WTC11 (cell line): ENCODE results near the gene PLCH2. TPM values are rescaled to one million over a fixed set of nuclear protein-coding genes. Genes with fewer than 3 reads are reported as not detected.

Source experiments
- ATAC-seq: fragments of 200-7000 bp; cut with Tn5 transposase; 2 replicates; pipeline ENCODE4 v1.10.0; 2021; ENCODE audit warnings: mild to moderate bottlenecking, moderate library complexity
- CTCF ChIA-PET: fragments of 300-600 bp; sonication (Branson Sonifier 250); formaldehyde crosslinking; loops from one replicate; lab custom pipeline; 2021; ENCODE audit warnings: antibody characterized with exemption; lab: Charles Lee
- POLR2A ChIA-PET: fragments of 350-600 bp; sonication (Branson Sonifier 250); formaldehyde crosslinking; loops from one replicate; lab custom pipeline; 2021; ENCODE audit warnings: antibody characterized with exemption; lab: Charles Lee
- DNase-seq: peaks from one replicate; pipeline ENCODE4 v3.0.0; 2021; ENCODE audit warnings: low spot score
- H3K27ac Mint-ChIP-seq: 2 replicates; pipeline ENCODE4 v1.8.0; 2021; ENCODE audit warnings: mixed read lengths
- H3K27me3 Mint-ChIP-seq: 2 replicates; pipeline ENCODE4 v1.8.0; 2021; ENCODE audit warnings: low read depth, mild to moderate bottlenecking, moderate library complexity, mixed read lengths
- H3K36me3 Mint-ChIP-seq: 2 replicates; pipeline ENCODE4 v1.8.0; 2021; ENCODE audit warnings: mixed read lengths
- H3K4me1 Mint-ChIP-seq: 2 replicates; pipeline ENCODE4 v1.8.0; 2022; ENCODE audit warnings: mixed read lengths
- H3K4me3 Mint-ChIP-seq: 2 replicates; pipeline ENCODE4 v1.8.0; 2021; ENCODE audit warnings: mild to moderate bottlenecking, moderate library complexity, mixed read lengths
- H3K9me3 Mint-ChIP-seq: 2 replicates; pipeline ENCODE4 v1.8.0; 2021; ENCODE audit warnings: mixed read lengths
- ATF1 ChIP-seq: sonication (generic); formaldehyde crosslinking; IDR thresholded peaks from 2 replicates; pipeline ENCODE4 v1.8.1; 2023; ENCODE audit warnings: mild to moderate bottlenecking, moderate library complexity, missing genetic modification reagents
- CREM ChIP-seq: sonication (generic); formaldehyde crosslinking; IDR thresholded peaks from 2 replicates; pipeline ENCODE4 v1.8.1; 2022; ENCODE audit warnings: mild to moderate bottlenecking, missing genetic modification reagents, moderate library complexity
- E2F1 ChIP-seq: sonication (generic); formaldehyde crosslinking; IDR thresholded peaks from 2 replicates; pipeline ENCODE4 v1.8.0; 2022; ENCODE audit warnings: mild to moderate bottlenecking, missing genetic modification reagents
- FOXJ3 ChIP-seq: sonication (generic); formaldehyde crosslinking; IDR thresholded peaks from 2 replicates; pipeline ENCODE4 v1.9.0; 2021; ENCODE audit warnings: missing genetic modification reagents, mild to moderate bottlenecking, borderline replicate concordance
- FOXP1 ChIP-seq: sonication (generic); formaldehyde crosslinking; IDR thresholded peaks from 2 replicates; pipeline ENCODE4 v1.8.0; 2022; ENCODE audit warnings: missing genetic modification reagents, mild to moderate bottlenecking, moderate library complexity, borderline replicate concordance
- GRHL2 ChIP-seq: fragments of 250-450 bp; sonication (Bioruptor Pico); IDR thresholded peaks from 2 replicates; pipeline ENCODE4 v1.8.0; 2022; ENCODE audit warnings: mild to moderate bottlenecking, moderate library complexity; ENCODE audit not compliant: insufficient replicate concordance, severe bottlenecking
- MXD4 ChIP-seq: fragments of 250-450 bp; sonication (Bioruptor Pico); IDR thresholded peaks from 2 replicates; pipeline ENCODE4 v1.8.0; 2021; ENCODE audit warnings: mild to moderate bottlenecking, moderate library complexity, borderline replicate concordance
- NFATC4 ChIP-seq: fragments of 250-450 bp; sonication (Bioruptor Pico); IDR thresholded peaks from 2 replicates; pipeline ENCODE4 v1.9.0; 2021; ENCODE audit warnings: mild to moderate bottlenecking
- NFE2L1 ChIP-seq: sonication (generic); formaldehyde crosslinking; IDR thresholded peaks from 2 replicates; pipeline ENCODE4 v1.8.1; 2023; ENCODE audit warnings: missing genetic modification reagents
- NR3C1 ChIP-seq: sonication (generic); formaldehyde crosslinking; conservative IDR thresholded peaks from 2 replicates; pipeline ENCODE4 v1.8.1; 2023; ENCODE audit warnings: low read depth, mild to moderate bottlenecking, missing genetic modification reagents
- PRRX2 ChIP-seq: fragments of 250-450 bp; sonication (Bioruptor Pico); IDR thresholded peaks from 2 replicates; pipeline ENCODE4 v1.8.0; 2021; ENCODE audit warnings: mild to moderate bottlenecking
- RELA ChIP-seq: sonication (generic); formaldehyde crosslinking; IDR thresholded peaks from 2 replicates; pipeline ENCODE4 v1.8.1; 2022; ENCODE audit warnings: missing genetic modification reagents, mild to moderate bottlenecking, borderline replicate concordance
- RORB ChIP-seq: fragments of 250-450 bp; sonication (Bioruptor Pico); IDR thresholded peaks from 2 replicates; pipeline ENCODE4 v1.9.0; 2021; ENCODE audit warnings: mild to moderate bottlenecking
- ZNF232 ChIP-seq: sonication (generic); formaldehyde crosslinking; IDR thresholded peaks from 2 replicates; pipeline ENCODE4 v1.8.0; 2022; ENCODE audit warnings: mild to moderate bottlenecking, missing genetic modification reagents
- ZNF281 ChIP-seq: sonication (generic); formaldehyde crosslinking; IDR thresholded peaks from 2 replicates; pipeline ENCODE4 v1.8.0; 2023; ENCODE audit warnings: mild to moderate bottlenecking, missing genetic modification reagents
- ZNF317 ChIP-seq: sonication (generic); formaldehyde crosslinking; IDR thresholded peaks from 2 replicates; pipeline ENCODE4 v1.8.1; 2023; ENCODE audit warnings: low read depth, mild to moderate bottlenecking, moderate library complexity, missing genetic modification reagents, borderline replicate concordance
- ZNF423 ChIP-seq: fragments of 250-450 bp; sonication (Bioruptor Pico); IDR thresholded peaks from 2 replicates; pipeline ENCODE4 v2.1.2; 2022; ENCODE audit warnings: mild to moderate bottlenecking, moderate library complexity
- ZSCAN18 ChIP-seq: fragments of 250-450 bp; sonication (Bioruptor Pico); IDR thresholded peaks from 2 replicates; pipeline ENCODE4 v2.1.2; 2022; ENCODE audit warnings: mild to moderate bottlenecking, moderate library complexity
- total RNA-seq: library from RNA; stranded (reverse); gene quantifications from 3 replicates; pipeline ENCODE4 v1.2.3, GENCODE V29; 2021
- TF ChIP-seq, protein P1 (sequence below): sonication (generic); formaldehyde crosslinking; IDR thresholded peaks from 2 replicates; pipeline ENCODE4 v1.8.1; 2023; ENCODE audit warnings: mild to moderate bottlenecking, missing genetic modification reagents
- TF ChIP-seq, protein P2 (sequence below): fragments of 250-450 bp; sonication (Bioruptor Pico); IDR thresholded peaks from 2 replicates; pipeline ENCODE4 v1.8.0; 2021; ENCODE audit warnings: mild to moderate bottlenecking
- TF ChIP-seq, protein P3 (sequence below): sonication (generic); formaldehyde crosslinking; IDR thresholded peaks from 2 replicates; pipeline ENCODE4 v1.8.1; 2022; ENCODE audit warnings: low read depth, mild to moderate bottlenecking, moderate library complexity, missing genetic modification reagents, borderline replicate concordance

Gene PLCH2
- total RNA-seq, 1 experiment from 2014 or later: 0.17 TPM

DNA sequence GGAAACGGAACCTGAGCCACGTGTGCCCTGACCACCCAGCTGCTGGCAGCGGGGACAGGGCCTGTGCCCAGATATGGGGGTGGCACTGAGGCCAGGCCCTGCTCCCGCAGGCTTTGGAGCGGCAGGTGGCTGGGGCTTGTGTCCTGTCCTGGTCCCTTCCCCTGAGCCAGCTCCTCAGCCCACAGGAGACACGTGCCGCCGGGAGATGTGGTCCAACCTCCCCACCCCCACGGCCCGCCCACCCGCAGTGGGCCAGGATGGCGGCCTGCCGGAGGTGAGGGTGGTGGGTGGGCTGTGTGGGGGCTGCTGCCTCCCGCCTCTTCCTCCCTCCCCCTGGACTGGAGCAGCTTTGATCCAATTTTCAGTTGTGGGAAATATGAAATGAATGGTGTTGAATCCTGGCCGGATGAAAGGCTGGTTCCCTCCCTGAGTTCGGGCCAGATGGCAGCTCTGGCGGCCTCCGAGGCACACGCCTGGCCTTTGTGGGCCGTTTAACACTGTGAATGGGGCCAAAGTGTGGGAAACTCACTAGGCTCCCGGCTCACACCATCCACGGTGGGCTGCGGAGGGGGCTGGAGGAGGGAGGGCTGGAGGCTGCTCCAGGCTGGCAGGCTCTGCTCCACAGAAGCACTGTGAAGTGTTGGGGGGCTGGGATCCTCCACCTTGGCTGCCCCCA, 56.5 kb downstream of the PLCH2 start:
- DNase-seq (no peak), ATAC-seq (no peak)
- TF ChIP-seq E2F1 (CRISPR knock-in tag): no peak
- TF ChIP-seq FOXJ3: no peak
- TF ChIP-seq, protein P1, sequence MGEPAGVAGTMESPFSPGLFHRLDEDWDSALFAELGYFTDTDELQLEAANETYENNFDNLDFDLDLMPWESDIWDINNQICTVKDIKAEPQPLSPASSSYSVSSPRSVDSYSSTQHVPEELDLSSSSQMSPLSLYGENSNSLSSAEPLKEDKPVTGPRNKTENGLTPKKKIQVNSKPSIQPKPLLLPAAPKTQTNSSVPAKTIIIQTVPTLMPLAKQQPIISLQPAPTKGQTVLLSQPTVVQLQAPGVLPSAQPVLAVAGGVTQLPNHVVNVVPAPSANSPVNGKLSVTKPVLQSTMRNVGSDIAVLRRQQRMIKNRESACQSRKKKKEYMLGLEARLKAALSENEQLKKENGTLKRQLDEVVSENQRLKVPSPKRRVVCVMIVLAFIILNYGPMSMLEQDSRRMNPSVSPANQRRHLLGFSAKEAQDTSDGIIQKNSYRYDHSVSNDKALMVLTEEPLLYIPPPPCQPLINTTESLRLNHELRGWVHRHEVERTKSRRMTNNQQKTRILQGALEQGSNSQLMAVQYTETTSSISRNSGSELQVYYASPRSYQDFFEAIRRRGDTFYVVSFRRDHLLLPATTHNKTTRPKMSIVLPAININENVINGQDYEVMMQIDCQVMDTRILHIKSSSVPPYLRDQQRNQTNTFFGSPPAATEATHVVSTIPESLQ: no peak
- TF ChIP-seq NFATC4 (CRISPR knock-in tag): no peak
- Mint-ChIP-seq H3K4me1 (peaks cover 14% of the 10 kb centered on the region), H3K27ac (no peak overlapping the region), H3K36me3 (no peaks in the 10 kb centered on the region), H3K9me3 (no peaks in the 10 kb centered on the region), H3K27me3 (peaks cover 78% of the 10 kb centered on the region), H3K4me3 (no peak overlapping the region)
- CTCF ChIA-PET: interaction anchor here (1.5 kb wide), 1 partner anchor 29 kb away, joined by 6 read pairs; no protein-coding TSS in a partner anchor
- POLR2A ChIA-PET: no interaction called here

DNA sequence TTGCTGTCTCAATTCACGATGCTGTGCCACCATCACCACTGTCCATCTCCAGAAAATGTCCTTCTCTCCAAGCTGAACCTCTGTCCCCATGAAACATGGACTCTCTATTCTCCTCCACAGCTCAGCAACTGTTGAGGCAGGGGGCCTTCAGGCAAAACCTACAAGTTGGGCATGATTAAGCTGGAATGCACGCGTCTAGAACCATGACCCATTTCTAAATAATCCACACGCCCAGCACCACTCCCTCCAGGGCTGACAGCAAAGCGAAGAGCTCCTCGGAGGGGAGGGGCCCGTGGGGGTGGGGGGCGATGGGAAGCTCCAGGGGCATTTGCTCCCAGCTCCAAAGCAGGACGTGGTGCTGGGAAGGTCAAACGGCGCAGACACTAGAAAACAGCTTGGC, 57.3 kb downstream of the PLCH2 start:
- Mint-ChIP-seq H3K4me3 (no peak overlapping the region), H3K36me3 (no peaks in the 10 kb centered on the region), H3K9me3 (no peaks in the 10 kb centered on the region), H3K27me3 (peaks cover 72% of the 10 kb centered on the region), H3K27ac (no peak overlapping the region), H3K4me1 (peaks cover 14% of the 10 kb centered on the region)
- ATAC-seq (no peak), DNase-seq (no peak)
- CTCF ChIA-PET: interaction anchor here (0.8 to 1.5 kb wide), 4 partner anchors 14 to 89 kb away, joined by 3 to 6 read pairs (median 3); no protein-coding TSS in a partner anchor
- POLR2A ChIA-PET: no interaction called here
- TF ChIP-seq RORB (CRISPR knock-in tag) (no peak), ZNF281 (no peak), NFE2L1 (CRISPR knock-in tag) (no peak)
- TF ChIP-seq, protein P2, sequence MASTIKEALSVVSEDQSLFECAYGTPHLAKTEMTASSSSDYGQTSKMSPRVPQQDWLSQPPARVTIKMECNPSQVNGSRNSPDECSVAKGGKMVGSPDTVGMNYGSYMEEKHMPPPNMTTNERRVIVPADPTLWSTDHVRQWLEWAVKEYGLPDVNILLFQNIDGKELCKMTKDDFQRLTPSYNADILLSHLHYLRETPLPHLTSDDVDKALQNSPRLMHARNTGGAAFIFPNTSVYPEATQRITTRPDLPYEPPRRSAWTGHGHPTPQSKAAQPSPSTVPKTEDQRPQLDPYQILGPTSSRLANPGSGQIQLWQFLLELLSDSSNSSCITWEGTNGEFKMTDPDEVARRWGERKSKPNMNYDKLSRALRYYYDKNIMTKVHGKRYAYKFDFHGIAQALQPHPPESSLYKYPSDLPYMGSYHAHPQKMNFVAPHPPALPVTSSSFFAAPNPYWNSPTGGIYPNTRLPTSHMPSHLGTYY (CRISPR knock-in tag): no peak

DNA sequence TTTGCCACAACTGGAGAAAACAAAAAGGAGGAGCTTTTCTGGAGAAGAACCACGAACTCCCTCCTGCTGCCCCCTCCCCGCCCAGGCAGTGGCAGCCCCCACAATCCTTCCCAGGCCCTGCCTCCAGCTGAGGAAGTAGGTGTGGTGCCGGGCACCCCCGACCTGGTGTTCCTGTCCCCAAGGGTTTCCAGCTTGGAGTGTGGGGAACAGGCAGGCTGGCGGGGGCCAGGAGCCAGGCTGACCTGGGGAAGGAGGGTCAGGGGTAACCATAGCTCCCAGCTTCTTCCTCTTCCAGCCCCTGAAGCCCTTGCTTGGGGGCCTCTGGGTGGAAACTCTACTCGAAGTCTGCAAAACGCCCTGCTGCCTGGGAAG, 58.2 kb downstream of the PLCH2 start:
- ATAC-seq: no peak
- no peak for TF ChIP-seq ZNF423 (CRISPR knock-in tag)
- no peak for TF ChIP-seq FOXP1 (CRISPR knock-in tag)
- no peak for TF ChIP-seq FOXJ3
- no peak for TF ChIP-seq RELA (CRISPR knock-in tag)
- no peak for TF ChIP-seq ZNF317 (CRISPR knock-in tag)
- no peak for TF ChIP-seq MXD4
- TF ChIP-seq CREM (CRISPR knock-in tag): no peak
- no peak for TF ChIP-seq ZNF232
- no peak for TF ChIP-seq ATF1 (CRISPR knock-in tag)
- TF ChIP-seq, protein P3, sequence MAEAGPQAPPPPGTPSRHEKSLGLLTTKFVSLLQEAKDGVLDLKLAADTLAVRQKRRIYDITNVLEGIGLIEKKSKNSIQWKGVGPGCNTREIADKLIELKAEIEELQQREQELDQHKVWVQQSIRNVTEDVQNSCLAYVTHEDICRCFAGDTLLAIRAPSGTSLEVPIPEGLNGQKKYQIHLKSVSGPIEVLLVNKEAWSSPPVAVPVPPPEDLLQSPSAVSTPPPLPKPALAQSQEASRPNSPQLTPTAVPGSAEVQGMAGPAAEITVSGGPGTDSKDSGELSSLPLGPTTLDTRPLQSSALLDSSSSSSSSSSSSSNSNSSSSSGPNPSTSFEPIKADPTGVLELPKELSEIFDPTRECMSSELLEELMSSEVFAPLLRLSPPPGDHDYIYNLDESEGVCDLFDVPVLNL: no peak
- TF ChIP-seq GRHL2 (CRISPR knock-in tag): no peak
- no peak for TF ChIP-seq PRRX2 (CRISPR knock-in tag)
- TF ChIP-seq NR3C1 (CRISPR knock-in tag): no peak
- no peak for TF ChIP-seq ZSCAN18
- Mint-ChIP-seq H3K36me3 (no peaks in the 10 kb centered on the region), H3K4me3 (no peak overlapping the region), H3K27me3 (peaks cover 71% of the 10 kb centered on the region), H3K4me1 (peaks cover 9% of the 10 kb centered on the region), H3K9me3 (no peaks in the 10 kb centered on the region), H3K27ac (no peak overlapping the region)
- DNase-seq: no peak
- ChIA-PET CTCF (interaction anchor here (1.2 to 2.0 kb wide), 4 partner anchors 8 to 27 kb away, joined by 3 to 14 read pairs (median 6); partner anchors contain the start of gene PANK4), POLR2A (no interaction called here)
